SKM-1 (cell line): Measurements from ENCODE around the gene CDK11B.
"Not testable (repeated sequence)": the region's sequence is repeated elsewhere in the genome, so short reads cannot be mapped to it uniquely, and the experiment has no call there.

ENCODE experiments used
- DNase-seq: peaks from one replicate; lab custom pipeline; 2025; ENCODE audit not compliant: unreplicated experiment; lab: John Stamatoyannopoulos, UW

Gene CDK11B

GRCh38 chr1:1600861-1601563, 57.8 kb downstream of the CDK11B start:
- no peak for DNase-seq

- no peak for DNase-seq
Measured at GRCh38 chr1:1599935-1600860, 58.6 kb downstream of the CDK11B start, which contains the start of gene FNDC10. Gene FNDC10, minus strand, starts transcription at chr1:1600135. Its CDS starts 120 bp downstream, at chr1:1600015.

GRCh38 chr1:1599030-1599934, 59.5 kb downstream of the CDK11B start:
- no peak for DNase-seq

- no peak for DNase-seq
Measured at GRCh38 chr1:1598720-1599029, 60.1 kb downstream of the CDK11B start.

GRCh38 chr1:1598051-1598719, 60.6 kb downstream of the CDK11B start:
- no peak for DNase-seq

- no peak for DNase-seq
Measured at GRCh38 chr1:1597275-1597930, 61.4 kb downstream of the CDK11B start.

- DNase-seq = no peak
Measured at GRCh38 chr1:1596493-1597274, 62.1 kb downstream of the CDK11B start.

- DNase-seq = not testable (repeated sequence)
Measured at GRCh38 chr1:1595341-1595740, 63.5 kb downstream of the CDK11B start.

- no peak for DNase-seq
Measured at GRCh38 chr1:1594602-1595260, 64.1 kb downstream of the CDK11B start.

GRCh38 chr1:1593834-1594601, 64.8 kb downstream of the CDK11B start:
- no peak for DNase-seq

GRCh38 chr1:1591452-1591851, 67.4 kb downstream of the CDK11B start:
- DNase-seq = no peak
